ENCODE results near the gene HIRA. TPM values are rescaled to one million over a fixed set of nuclear protein-coding genes. Genes with fewer than 3 reads are reported as not detected.
"Not testable (repeated sequence)": the region's sequence is repeated elsewhere in the genome, so short reads cannot be mapped to it uniquely, and the experiment has no call there.

The HIRA gene
- total RNA-seq, 2 experiments from 2014 or later, result 57.8 to 67.0 TPM

DNA sequence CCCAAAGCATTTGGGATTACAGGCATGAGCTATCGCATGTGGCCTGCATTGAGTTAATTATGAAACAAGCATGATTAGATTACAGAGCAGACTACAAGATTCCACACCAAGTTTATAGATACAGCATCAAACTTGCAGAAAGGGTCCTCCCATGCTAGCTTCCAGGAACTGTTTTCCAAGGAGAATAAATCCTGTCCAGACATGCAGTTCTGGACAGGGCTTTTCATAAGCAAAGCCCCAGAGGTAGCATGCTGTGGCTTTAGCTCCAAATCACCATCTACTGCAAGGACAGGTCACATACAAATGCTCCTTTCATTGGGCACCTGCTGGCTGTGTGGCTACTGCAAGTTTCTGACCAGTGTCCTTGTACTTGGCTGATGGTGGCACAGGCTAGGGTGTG lies 57.1 kb downstream of the HIRA start:
- Mint-ChIP-seq H3K27me3 (no peaks in the 10 kb centered on the region), H3K36me3 (peaks cover 45% of the 10 kb centered on the region), H3K4me3 (no peak overlapping the region), H3K9me3 (ENCODE audit: low read depth) (no peaks in the 10 kb centered on the region), H3K4me1 (no peaks in the 10 kb centered on the region), H3K27ac (no peak overlapping the region)
- DNase-seq (no peak), ATAC-seq (no peak)
- CTCF ChIA-PET, result no interaction called here

DNA sequence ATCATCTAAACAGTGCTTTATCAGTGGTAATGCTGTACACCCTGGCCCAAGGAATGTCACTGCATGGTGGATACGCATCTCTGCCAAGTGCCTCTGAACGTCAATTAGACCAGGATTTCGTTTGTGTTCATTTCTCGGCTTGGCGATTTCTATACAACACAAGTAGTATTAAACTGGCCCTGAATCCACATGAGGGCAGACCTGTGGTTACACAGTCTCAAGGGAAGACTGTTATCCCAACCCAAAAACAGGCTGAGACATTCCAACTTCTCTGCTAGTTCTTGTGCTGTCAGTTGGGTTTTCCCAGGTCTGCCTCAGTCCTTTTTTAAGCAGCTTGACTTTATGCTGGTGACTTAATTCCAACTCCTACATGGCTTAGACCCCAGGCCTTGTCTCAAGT lies 58.1 kb downstream of the HIRA start:
- H3K36me3 Mint-ChIP-seq, result peaks cover 48% of the 10 kb centered on the region
- no peaks in the 10 kb centered on the region for H3K27me3 Mint-ChIP-seq
- H3K27ac Mint-ChIP-seq, result no peak overlapping the region
- DNase-seq (no peak), ATAC-seq (no peak)
- H3K4me1 Mint-ChIP-seq, result no peaks in the 10 kb centered on the region
- CTCF ChIA-PET, result no interaction called here
- H3K4me3 Mint-ChIP-seq, result no peak overlapping the region
- H3K9me3 Mint-ChIP-seq (ENCODE audit: low read depth), result no peaks in the 10 kb centered on the region

DNA sequence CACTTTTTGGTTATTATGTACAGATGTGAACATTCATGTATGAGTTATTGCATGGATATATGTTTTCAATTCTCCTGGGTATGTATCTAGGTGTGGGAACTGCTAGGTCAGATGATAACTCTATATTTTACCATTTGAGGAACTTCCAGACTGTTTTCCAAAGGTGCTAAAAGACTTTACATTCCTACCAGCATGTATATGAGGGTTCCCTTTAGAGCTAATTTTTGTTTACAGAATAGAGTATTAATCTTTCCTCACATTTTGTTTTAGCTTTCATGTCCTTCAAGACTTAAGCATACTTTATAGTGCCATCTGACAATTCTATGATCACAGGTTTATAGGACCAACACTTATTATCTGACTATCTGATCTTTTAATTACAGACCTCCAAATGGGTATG lies 59.6 kb downstream of the HIRA start:
- ATAC-seq, result no peak
- no peaks in the 10 kb centered on the region for H3K9me3 Mint-ChIP-seq (ENCODE audit: low read depth)
- no peaks in the 10 kb centered on the region for H3K4me1 Mint-ChIP-seq
- no peaks in the 10 kb centered on the region for H3K27me3 Mint-ChIP-seq
- H3K36me3 Mint-ChIP-seq, result peaks cover 47% of the 10 kb centered on the region
- no peak overlapping the region for H3K27ac Mint-ChIP-seq
- no peak overlapping the region for H3K4me3 Mint-ChIP-seq
- CTCF ChIA-PET, result interaction anchor here (0.9 to 1.5 kb wide), 3 partner anchors 105 to 538 kb away, joined by 3 read pairs; no protein-coding TSS in a partner anchor
- DNase-seq, result no peak

DNA sequence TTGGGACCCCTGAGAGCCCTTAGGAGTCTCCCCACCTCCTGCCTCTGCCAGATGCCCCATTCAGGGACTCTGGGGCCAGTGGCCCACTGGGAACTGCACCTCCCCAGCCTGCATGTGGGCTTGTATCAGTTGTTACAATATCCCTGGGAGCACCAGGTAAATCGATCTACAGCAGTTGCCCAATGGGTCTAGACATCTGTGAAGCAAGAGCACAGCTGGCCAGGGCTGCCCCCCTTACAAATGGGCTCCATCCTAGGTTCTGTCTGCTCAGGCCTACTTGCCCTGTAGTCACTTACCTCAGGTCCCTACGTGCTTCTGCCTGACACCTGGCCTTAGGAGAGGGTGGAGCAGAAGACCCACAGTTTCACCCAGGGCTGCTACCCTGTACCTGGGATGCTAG lies 62.7 kb downstream of the HIRA start:
- Mint-ChIP-seq H3K4me1 (no peaks in the 10 kb centered on the region), H3K4me3 (no peak overlapping the region), H3K27me3 (no peaks in the 10 kb centered on the region), H3K36me3 (peaks cover 38% of the 10 kb centered on the region), H3K9me3 (ENCODE audit: low read depth) (no peaks in the 10 kb centered on the region), H3K27ac (no peak overlapping the region)
- DNase-seq (no peak), ATAC-seq (no peak)
- CTCF ChIA-PET, result interaction anchor here (0.8 kb wide), 1 partner anchor 189 kb away, joined by 4 read pairs; no protein-coding TSS in a partner anchor

DNA sequence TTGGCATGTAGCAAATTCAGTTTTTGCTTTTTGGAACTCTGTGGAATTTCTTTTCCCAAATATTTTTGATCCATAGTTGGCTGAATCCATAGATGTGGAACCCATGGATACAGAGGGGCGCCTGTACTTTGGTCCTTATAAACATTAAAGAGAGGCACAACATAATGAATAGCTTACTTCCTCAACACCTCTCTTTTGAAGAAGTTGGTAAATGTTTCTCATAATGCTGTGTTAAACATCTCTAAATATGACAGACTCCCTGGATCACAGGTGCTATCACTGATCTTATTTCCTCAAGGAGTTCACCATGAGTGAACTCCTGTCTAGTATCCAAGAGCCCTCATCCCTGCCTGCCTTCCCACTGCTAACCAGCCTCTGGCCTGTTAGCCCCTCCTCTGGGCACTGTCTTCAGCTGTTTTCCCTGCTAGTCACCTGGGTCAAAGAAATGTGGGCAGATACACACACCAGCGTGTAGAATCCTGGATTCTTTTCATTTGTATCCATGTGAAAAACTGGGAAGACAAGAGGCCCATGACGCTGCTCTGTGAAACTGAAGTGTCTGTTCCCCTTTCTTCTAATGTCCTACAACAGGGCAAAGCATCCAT lies 63.7 kb downstream of the HIRA start:
- Mint-ChIP-seq H3K4me3 (no peak overlapping the region), H3K36me3 (peaks cover 29% of the 10 kb centered on the region), H3K9me3 (ENCODE audit: low read depth) (no peaks in the 10 kb centered on the region), H3K27ac (no peak overlapping the region), H3K4me1 (no peaks in the 10 kb centered on the region), H3K27me3 (no peaks in the 10 kb centered on the region)
- CTCF ChIA-PET, result interaction anchor here (0.8 kb wide), 2 partner anchors 31 to 188 kb away, joined by 3 to 4 read pairs; no protein-coding TSS in a partner anchor
- no peak for ATAC-seq
- DNase-seq, result no peak

DNA sequence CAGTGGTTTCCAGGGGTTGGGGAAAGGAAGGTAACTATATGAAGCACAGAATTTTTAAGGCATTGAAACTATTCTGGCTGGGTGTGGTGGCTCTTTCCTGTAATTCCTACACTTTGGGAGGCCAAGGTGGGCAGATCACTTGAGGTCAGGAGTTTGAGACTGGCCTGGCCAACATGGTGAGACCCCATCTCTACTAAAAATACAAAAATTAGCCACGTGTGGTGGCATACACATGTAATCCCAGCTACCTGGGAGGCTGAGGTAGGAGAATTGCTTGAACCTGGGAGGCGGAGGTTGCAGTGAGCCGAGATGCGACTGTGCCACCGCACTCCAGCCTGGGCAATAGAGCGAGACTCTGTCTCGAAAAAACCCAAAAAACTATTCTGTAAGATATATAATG lies 68.0 kb downstream of the HIRA start:
- H3K9me3 Mint-ChIP-seq (ENCODE audit: low read depth); CTCF ChIA-PET; H3K4me3 Mint-ChIP-seq; H3K4me1 Mint-ChIP-seq; DNase-seq; ATAC-seq; H3K27ac Mint-ChIP-seq; H3K27me3 Mint-ChIP-seq: not testable (repeated sequence)
- peaks cover 37% of the 10 kb centered on the region for H3K36me3 Mint-ChIP-seq

DNA sequence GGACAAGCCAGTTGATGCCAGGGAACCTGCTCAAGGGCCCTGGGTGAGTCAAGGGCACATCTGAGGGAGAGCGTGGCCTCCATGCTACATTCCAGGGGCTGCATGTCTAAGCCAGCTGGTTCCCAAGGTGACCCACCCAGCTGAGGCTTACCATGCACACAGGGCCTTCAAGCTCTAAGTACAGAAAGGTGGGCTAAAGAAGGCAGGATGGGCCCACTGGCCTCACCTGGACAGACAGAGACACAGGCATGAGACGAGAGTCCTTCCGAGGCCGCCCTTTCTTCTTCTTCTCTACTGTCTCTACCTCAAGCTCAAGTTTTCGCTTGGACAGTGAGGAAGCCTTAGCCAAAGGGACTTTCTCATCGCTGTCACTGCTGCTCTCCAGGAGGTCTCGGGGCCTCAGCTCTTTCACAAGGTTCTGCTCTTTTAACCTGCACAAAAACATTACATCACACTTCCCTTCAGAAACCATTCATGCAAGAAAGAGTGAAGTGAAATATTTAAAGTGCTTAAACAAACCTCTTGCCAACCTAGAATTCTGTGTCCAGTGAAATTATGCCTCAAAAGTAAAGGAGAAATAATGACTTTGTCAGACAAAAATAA lies 69.9 kb downstream of the HIRA start:
- no peaks in the 10 kb centered on the region for H3K27me3 Mint-ChIP-seq
- no peak for DNase-seq
- no peak for ATAC-seq
- peaks cover 34% of the 10 kb centered on the region for H3K36me3 Mint-ChIP-seq
- CTCF ChIA-PET, result no interaction called here
- H3K4me3 Mint-ChIP-seq, result no peak overlapping the region
- no peaks in the 10 kb centered on the region for H3K4me1 Mint-ChIP-seq
- no peak overlapping the region for H3K27ac Mint-ChIP-seq
- H3K9me3 Mint-ChIP-seq (ENCODE audit: low read depth), result no peaks in the 10 kb centered on the region

DNA sequence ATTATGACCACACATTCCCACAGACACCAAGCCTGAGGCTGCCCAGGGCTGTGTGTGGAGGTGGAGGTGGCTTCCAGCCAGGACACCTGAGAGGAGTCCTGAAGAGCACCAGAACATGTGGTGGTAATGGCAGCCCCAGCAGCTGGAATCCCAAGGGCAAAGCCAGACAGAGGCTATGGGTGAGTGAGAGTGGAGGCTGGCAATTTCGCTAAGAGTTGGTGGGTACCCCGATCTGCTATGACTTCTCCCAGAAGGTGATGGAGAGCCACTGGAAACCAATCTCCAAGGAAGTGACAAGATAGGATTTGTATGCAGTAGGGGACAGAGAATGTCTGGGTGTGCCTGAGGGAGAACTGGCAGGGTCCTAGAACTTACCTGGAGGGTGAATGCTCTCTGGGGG lies 70.7 kb downstream of the HIRA start:
- no peak for DNase-seq
- Mint-ChIP-seq H3K27ac (no peak overlapping the region), H3K27me3 (no peaks in the 10 kb centered on the region), H3K9me3 (ENCODE audit: low read depth) (no peaks in the 10 kb centered on the region), H3K36me3 (peaks cover 30% of the 10 kb centered on the region), H3K4me3 (no peak overlapping the region), H3K4me1 (no peaks in the 10 kb centered on the region)
- CTCF ChIA-PET, result no interaction called here
- ATAC-seq, result no peak

DNA sequence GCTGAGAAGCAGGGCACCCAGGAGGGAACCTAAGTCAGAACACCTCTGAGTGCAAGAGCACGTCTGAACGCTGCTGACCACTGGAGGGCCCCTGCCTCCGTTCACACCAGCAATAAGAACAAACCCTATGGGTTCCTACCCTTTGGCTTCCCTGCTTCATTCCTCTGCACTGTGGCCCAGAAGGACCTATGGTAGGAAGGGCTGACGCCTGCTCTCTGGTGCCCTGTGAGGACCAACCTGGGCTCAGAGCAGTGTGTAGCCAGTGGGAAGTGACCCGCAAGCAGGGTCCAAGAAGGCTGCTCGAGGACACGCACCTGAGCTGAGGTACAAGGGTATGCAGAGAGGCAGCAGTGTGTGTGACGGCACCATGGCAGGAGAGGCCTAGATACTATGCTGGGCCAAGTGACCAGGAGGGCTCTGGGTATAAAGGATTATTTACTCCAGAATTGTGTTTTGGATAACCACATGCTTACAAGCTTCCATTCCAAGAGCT lies 71.2 kb downstream of the HIRA start:
- peaks cover 31% of the 10 kb centered on the region for H3K36me3 Mint-ChIP-seq
- H3K27me3 Mint-ChIP-seq, result no peaks in the 10 kb centered on the region
- H3K9me3 Mint-ChIP-seq (ENCODE audit: low read depth), result no peaks in the 10 kb centered on the region
- H3K4me1 Mint-ChIP-seq, result no peaks in the 10 kb centered on the region
- CTCF ChIA-PET, result no interaction called here
- no peak overlapping the region for H3K27ac Mint-ChIP-seq
- DNase-seq (no peak), ATAC-seq (no peak)
- no peak overlapping the region for H3K4me3 Mint-ChIP-seq

DNA sequence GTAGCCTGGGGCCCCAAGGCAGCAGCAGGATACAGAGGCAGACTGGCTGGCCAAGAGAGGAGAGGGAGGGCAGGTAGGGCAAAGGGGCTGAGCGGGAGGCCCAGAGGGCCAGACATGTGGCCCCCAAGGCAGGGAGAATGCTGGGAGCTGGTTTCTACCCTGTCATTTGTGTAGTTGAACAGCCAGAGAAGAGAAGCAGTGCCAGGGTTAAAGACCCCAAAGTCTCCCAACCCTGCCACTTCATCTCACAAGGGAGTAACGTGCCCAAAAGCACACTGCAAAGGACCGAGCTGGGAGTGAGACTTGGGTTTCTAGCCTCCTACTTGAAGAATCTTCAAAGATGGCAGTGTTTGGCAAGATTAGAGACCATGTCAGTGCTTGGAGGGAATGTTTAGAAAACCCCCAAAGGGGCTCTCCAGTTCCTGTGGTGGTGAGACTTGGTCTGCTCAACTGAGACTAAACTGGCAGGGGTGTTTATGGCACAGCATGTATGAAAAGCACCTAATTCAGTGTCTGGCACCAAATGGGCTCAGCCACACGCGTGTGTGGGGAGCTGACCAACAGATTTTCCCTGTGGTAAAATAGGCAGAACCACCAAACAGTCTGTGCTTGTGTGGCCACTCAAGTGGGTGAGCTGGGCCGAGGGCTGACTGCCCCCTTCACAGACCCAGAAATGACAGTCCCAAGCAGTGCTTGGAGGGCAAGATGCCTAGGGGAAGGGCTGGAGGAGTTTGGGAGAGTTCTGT lies 71.8 kb downstream of the HIRA start:
- CTCF ChIA-PET, result no interaction called here
- no peaks in the 10 kb centered on the region for H3K9me3 Mint-ChIP-seq (ENCODE audit: low read depth)
- ATAC-seq (no peak), DNase-seq (no peak)
- H3K4me1 Mint-ChIP-seq, result no peaks in the 10 kb centered on the region
- H3K27ac Mint-ChIP-seq, result no peak overlapping the region
- no peaks in the 10 kb centered on the region for H3K27me3 Mint-ChIP-seq
- H3K36me3 Mint-ChIP-seq, result peaks cover 31% of the 10 kb centered on the region
- H3K4me3 Mint-ChIP-seq, result no peak overlapping the region

DNA sequence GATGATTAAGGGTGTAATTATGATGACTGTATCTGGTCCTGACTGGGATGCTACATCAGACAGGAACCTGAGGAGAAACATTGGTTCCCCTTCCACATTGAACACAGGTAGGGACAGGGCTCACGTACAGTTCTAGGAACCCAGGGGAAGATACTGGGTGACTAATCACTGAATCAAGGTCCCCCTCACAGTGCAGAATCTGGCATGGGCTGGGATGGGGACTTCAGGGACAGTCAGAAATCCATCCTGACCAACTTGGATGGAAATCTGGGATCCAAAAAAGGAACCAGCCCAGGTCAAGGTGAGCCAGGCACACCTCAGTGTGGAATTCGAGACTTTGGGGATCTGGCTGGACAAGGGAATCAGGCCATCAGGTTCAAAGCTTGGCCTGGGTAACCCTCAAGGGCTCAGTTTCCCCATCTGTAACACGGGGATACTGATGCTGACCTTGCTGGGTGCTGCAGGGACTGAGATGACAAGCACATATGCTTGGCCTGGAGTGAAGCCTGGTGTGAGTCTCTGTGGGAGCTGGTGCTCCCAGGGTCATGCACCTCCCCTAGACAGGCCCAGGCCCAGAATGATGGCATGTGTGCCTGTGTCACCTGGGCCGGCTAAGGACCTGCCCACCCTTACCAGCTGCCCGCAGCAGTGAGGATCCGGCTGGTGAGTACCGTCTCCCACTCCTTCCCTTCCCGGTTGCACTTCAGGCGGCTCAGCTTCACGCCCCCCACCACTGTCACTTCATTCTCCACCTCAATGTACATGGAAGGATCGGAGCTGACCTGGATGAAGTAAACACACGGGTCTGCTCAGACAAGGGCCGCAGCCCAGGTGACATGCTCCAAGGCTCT lies 72.6 kb downstream of the HIRA start:
- Mint-ChIP-seq H3K27ac (no peak overlapping the region), H3K4me1 (no peaks in the 10 kb centered on the region), H3K36me3 (peaks cover 28% of the 10 kb centered on the region), H3K4me3 (no peak overlapping the region), H3K9me3 (ENCODE audit: low read depth) (no peaks in the 10 kb centered on the region), H3K27me3 (no peaks in the 10 kb centered on the region)
- no peak for DNase-seq
- CTCF ChIA-PET, result no interaction called here
- no peak for ATAC-seq

DNA sequence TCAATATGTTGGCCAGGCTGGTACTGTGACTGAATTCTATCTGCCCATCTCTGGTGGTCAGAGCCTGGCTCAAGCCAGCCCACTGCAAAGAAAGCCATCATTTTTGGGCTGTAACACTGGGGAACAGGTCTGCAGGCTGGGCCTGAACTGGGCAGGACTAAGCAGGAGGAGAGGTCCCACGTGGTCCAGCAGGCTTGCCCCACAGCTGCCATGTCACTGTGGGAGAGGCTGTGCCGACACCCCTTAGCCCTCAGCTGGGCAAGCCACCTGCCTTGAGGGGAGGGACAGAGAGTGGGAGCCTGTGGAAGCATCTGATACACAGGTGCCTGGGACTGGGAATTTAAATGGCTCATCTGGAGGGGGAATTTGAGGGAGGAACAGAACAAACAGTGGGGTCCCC lies 73.3 kb downstream of the HIRA start:
- Mint-ChIP-seq H3K4me3 (no peak overlapping the region), H3K36me3 (peaks cover 28% of the 10 kb centered on the region), H3K27me3 (no peaks in the 10 kb centered on the region), H3K4me1 (no peaks in the 10 kb centered on the region), H3K27ac (no peak overlapping the region), H3K9me3 (ENCODE audit: low read depth) (no peaks in the 10 kb centered on the region)
- DNase-seq (no peak), ATAC-seq (no peak)
- CTCF ChIA-PET, result no interaction called here

DNA sequence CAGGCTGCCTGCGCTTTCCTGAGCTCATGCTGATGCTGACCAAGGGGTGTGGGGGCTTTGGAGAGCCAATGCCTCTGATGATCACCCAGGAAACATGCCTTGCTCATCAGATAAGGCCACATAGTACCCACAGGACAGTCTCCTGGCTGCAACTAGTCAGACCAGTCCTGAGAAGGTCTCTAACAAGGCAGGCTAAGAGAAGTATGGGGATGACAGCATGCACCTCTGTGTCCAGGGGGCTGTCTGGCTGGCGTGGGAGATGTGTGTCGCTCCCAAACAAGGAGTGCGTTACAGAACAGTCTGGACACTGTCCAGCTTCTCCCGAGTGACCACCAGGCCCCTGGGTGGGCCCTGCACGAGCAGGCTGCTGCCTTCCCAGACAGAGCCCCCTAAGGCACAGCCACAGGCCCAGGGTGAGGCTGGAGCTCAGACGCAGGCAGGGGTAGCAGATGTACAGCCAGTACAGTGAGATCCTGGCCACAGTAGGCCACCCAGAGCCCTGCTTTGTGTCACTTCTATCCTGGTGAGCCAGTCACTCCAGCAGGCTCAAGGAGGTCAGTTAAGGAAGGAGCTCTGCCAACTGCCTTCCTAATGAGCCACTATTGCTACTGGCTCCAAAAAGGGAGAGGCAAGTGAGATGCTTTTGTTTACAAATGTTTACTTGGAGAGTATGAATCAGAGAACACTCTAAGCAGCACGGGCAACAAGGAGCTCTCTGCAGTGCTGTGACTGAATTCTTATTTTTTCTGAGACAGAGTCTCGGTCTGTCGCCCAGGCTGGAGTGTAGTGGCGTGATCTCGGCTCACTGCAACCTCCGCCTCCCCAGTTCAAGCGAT lies 74.0 kb downstream of the HIRA start:
- Mint-ChIP-seq H3K27ac (no peak overlapping the region), H3K27me3 (no peaks in the 10 kb centered on the region), H3K36me3 (peaks cover 27% of the 10 kb centered on the region), H3K4me3 (no peak overlapping the region), H3K9me3 (ENCODE audit: low read depth) (no peaks in the 10 kb centered on the region), H3K4me1 (no peaks in the 10 kb centered on the region)
- CTCF ChIA-PET, result no interaction called here
- DNase-seq, result no peak
- no peak for ATAC-seq

Measured in activated CD8-positive, alpha-beta memory T cell treated with anti-CD3 and anti-CD28 coated beads, Interleukin-2, amount 10 ng/mL, durations not matched to agents 7 days and 5 days (primary cell).